Right renal pelvis (tissue), 4 donors: Measurements from ENCODE around the gene TMCO5A. TPM values are rescaled to one million over a fixed set of nuclear protein-coding genes. Genes with fewer than 3 reads are reported as not detected.
A peak's percentile ranks its signal among the peaks of the same experiment; 100 is the strongest.

Source experiments
- DNase-seq, 4 donors: peaks; one replicate each; pipeline ENCODE4 v3.0.0-alpha.2; 2013; ENCODE audit warnings: low read depth in 4 of 4, low spot score in 3 of 4, missing footprints in 1 of 4
- polyA plus RNA-seq, 4 donors: library from polyadenylated mRNA; unstranded; fragments of 120-200 nt; gene quantifications; one replicate each; pipeline ENCODE4 v1.2.1, GENCODE V29; 2013; ENCODE audit not compliant: insufficient read length in 4 of 4

The TMCO5A gene
- polyA plus RNA-seq, result not detected

GRCh38 chr15:37934340-37934739 lies at the start of gene TMCO5A:
Gene TMCO5A (plus strand): TSS chr15:37934640. CDS start chr15:37936324, 1,684 bp downstream.
- no peak for DNase-seq

GRCh38 chr15:37885651-37886050 lies 48.8 kb upstream of the TMCO5A start:
- no peak for DNase-seq

- no peak for DNase-seq
Measured at GRCh38 chr15:37888356-37888755, 46.1 kb upstream of the TMCO5A start.

- no peak for DNase-seq
Measured at GRCh38 chr15:37891766-37892368, 42.6 kb upstream of the TMCO5A start.

GRCh38 chr15:37893309-37893708 lies 41.1 kb upstream of the TMCO5A start:
- no peak for DNase-seq

- no peak for DNase-seq
Measured at GRCh38 chr15:37898362-37898761, 36.1 kb upstream of the TMCO5A start.

GRCh38 chr15:37900326-37901221 lies 33.9 kb upstream of the TMCO5A start:
- DNase-seq, result no peak

- no peak for DNase-seq
Measured at GRCh38 chr15:37902126-37902525, 32.3 kb upstream of the TMCO5A start.

- DNase-seq, result no peak
Measured at GRCh38 chr15:37903919-37904625, 30.4 kb upstream of the TMCO5A start.

- no peak for DNase-seq
Measured at GRCh38 chr15:37907136-37907535, 27.3 kb upstream of the TMCO5A start.

GRCh38 chr15:37921527-37922385 lies 12.7 kb upstream of the TMCO5A start:
- peak in 1 of 4 donors; percentile 7 for DNase-seq

GRCh38 chr15:37926136-37926535 lies 8.3 kb upstream of the TMCO5A start:
- DNase-seq, result no peak

- no peak for DNase-seq
Measured at GRCh38 chr15:37929238-37929637, 5.2 kb upstream of the TMCO5A start.

GRCh38 chr15:37931321-37931720 lies 3.1 kb upstream of the TMCO5A start:
- no peak for DNase-seq

- DNase-seq, result no peak
Measured at GRCh38 chr15:37931868-37932267, 2.6 kb upstream of the TMCO5A start.

- no peak for DNase-seq
Measured at GRCh38 chr15:37932549-37932948, 1.9 kb upstream of the TMCO5A start.

- no peak for DNase-seq
Measured at GRCh38 chr15:37933666-37934065, 774 bp upstream of the TMCO5A start.

GRCh38 chr15:37940876-37941275 lies 6.4 kb downstream of the TMCO5A start:
- DNase-seq, result no peak

- DNase-seq, result no peak
Measured at GRCh38 chr15:37941779-37942178, 7.3 kb downstream of the TMCO5A start.

- no peak for DNase-seq
Measured at GRCh38 chr15:37951999-37952398, 17.6 kb downstream of the TMCO5A start.
